Esophagus squamous epithelium (tissue), 4 donors: Measurements from ENCODE around the gene CXCL8.

Experiments
- CTCF ChIP-seq, 6 experiments: fragments of 450-650 bp in 4 of 6; fragments of 200-600 bp in 2 of 6; sonication (generic) in 2 of 6; IDR thresholded peaks; one replicate each; pipeline ENCODE4 v1.5.1; 2016 to 2019; ENCODE audit warnings: antibody characterized with exemption in 6 of 6, mild to moderate bottlenecking in 4 of 6, moderate library complexity in 4 of 6
- POLR2A ChIP-seq, 4 donors: fragments of 450-650 bp; IDR thresholded peaks; one replicate each; pipeline ENCODE4 v1.6.1; 2017; ENCODE audit warnings: antibody characterized with exemption in 4 of 4, mild to moderate bottlenecking in 4 of 4, moderate library complexity in 3 of 4

- TF ChIP-seq CTCF (IDR thresholded peaks at IDR 0.05), result no peak
- TF ChIP-seq POLR2A (IDR thresholded peaks at IDR 0.05), result no peak
Observed at GRCh38 chr4:73770917-73771316, 30.5 kb downstream of the CXCL8 start.
